Measurements from ENCODE around the gene GMIP. TPM values are rescaled to one million over a fixed set of nuclear protein-coding genes. Genes with fewer than 3 reads are reported as not detected.
A peak's percentile ranks its signal among the peaks of the same experiment; 100 is the strongest.

The GMIP gene
- total and polyA plus RNA-seq, 2 of the 13 experiments (the other 11 are each of a cell fraction or from before 2014, with no cell fraction given): 1.5 to 1.8 TPM

GRCh38 chr19:19663256-19664120 lies 20.0 kb upstream of the GMIP start, which contains the start of gene ATP13A1 (continued):
- TF ChIP-seq DNMT3B (CRISPR knock-in tag; conservative IDR thresholded peaks at IDR 0.05) (no peak), PAX8 (CRISPR knock-in tag; IDR thresholded peaks at IDR 0.05; ENCODE audit: borderline replicate concordance) (no peak), ZNF282 (IDR thresholded peaks at IDR 0.05; ENCODE audit: partially characterized antibody) (no peak), ZNF597 (CRISPR knock-in tag; IDR thresholded peaks at IDR 0.05) (no peak), CBFB (CRISPR knock-in tag; IDR thresholded peaks at IDR 0.05) (no peak), ZBTB43 (CRISPR knock-in tag; conservative IDR thresholded peaks at IDR 0.05) (no peak), MYPOP (CRISPR knock-in tag; IDR thresholded peaks at IDR 0.05) (no peak), GLMP (CRISPR knock-in tag; IDR thresholded peaks at IDR 0.05; ENCODE audit: borderline replicate concordance) (no peak), ZNF7 (CRISPR knock-in tag; IDR thresholded peaks at IDR 0.05) (no peak), ZSCAN22 (CRISPR knock-in tag; IDR thresholded peaks at IDR 0.05) (no peak), ZMYM2 (CRISPR knock-in tag; IDR thresholded peaks at IDR 0.05) (no peak), ZNF136 (CRISPR knock-in tag; IDR thresholded peaks at IDR 0.05; ENCODE audit: low read depth) (no peak), ATAD3A (CRISPR knock-in tag; IDR thresholded peaks at IDR 0.05) (no peak), ATF2 (CRISPR knock-in tag; IDR thresholded peaks at IDR 0.05) (peak; percentile 21; the same call in 1 of the 2 replicates)

Data from HepG2 (cell line).